HepG2 (cell line): ENCODE data around the gene CPSF4.

Experiments used
- TBL1XR1 ChIP-seq: fragments of 150-350 bp; IDR thresholded peaks from 2 replicates; pipeline ENCODE4 v1.6.1; 2014; ENCODE audit warnings: borderline replicate concordance, low read length; ENCODE audit not compliant: partially characterized antibody
- ZNF549 ChIP-seq: sonication (generic); formaldehyde crosslinking; IDR thresholded peaks from 2 replicates; pipeline ENCODE4 v1.5.0; 2020; ENCODE audit warnings: missing genetic modification reagents
- TF ChIP-seq, protein P1 (sequence below), 2 experiments: fragments of 450-650 bp in 1 of 2; sonication (generic) in 1 of 2; formaldehyde crosslinking in 1 of 2; IDR thresholded peaks; 2 replicates each; pipeline versions ENCODE4 v1.6.1 to v1.8.0; 2016 to 2022; ENCODE audit warnings: antibody characterized with exemption in 1 of 2, mild to moderate bottlenecking in 1 of 2, missing genetic modification reagents in 1 of 2

DNA sequence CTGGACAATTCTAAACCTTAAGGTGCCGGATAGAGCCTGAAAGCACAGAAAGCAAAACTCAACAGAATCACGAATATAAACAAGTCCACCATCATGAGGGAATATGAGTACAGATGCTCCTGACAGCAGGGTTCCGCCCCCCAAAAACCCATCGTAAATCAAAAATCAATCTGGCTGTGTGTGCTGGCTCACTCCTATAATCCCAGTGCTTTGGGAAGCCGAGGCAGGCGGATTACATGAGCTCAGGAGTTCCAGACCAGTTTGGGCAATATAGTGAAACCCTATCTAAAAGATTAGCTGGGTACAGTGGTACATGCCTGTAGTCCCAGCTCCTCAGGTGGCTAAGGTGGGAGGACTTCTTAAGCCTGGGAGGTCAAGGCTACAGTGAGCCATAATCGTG, 17.8 kb upstream of the CPSF4 start:
- TF ChIP-seq, protein P1, sequence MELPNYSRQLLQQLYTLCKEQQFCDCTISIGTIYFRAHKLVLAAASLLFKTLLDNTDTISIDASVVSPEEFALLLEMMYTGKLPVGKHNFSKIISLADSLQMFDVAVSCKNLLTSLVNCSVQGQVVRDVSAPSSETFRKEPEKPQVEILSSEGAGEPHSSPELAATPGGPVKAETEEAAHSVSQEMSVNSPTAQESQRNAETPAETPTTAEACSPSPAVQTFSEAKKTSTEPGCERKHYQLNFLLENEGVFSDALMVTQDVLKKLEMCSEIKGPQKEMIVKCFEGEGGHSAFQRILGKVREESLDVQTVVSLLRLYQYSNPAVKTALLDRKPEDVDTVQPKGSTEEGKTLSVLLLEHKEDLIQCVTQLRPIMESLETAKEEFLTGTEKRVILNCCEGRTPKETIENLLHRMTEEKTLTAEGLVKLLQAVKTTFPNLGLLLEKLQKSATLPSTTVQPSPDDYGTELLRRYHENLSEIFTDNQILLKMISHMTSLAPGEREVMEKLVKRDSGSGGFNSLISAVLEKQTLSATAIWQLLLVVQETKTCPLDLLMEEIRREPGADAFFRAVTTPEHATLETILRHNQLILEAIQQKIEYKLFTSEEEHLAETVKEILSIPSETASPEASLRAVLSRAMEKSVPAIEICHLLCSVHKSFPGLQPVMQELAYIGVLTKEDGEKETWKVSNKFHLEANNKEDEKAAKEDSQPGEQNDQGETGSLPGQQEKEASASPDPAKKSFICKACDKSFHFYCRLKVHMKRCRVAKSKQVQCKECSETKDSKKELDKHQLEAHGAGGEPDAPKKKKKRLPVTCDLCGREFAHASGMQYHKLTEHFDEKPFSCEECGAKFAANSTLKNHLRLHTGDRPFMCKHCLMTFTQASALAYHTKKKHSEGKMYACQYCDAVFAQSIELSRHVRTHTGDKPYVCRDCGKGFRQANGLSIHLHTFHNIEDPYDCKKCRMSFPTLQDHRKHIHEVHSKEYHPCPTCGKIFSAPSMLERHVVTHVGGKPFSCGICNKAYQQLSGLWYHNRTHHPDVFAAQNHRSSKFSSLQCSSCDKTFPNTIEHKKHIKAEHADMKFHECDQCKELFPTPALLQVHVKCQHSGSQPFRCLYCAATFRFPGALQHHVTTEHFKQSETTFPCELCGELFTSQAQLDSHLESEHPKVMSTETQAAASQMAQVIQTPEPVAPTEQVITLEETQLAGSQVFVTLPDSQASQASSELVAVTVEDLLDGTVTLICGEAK (IDR thresholded peaks at IDR 0.05), result no peak
- TF ChIP-seq, protein P1 (CRISPR knock-in tag; IDR thresholded peaks at IDR 0.05), result no peak
- TF ChIP-seq ZNF549 (CRISPR knock-in tag) (no peak), TBL1XR1 (no peak)
